Activated CD4-positive, alpha-beta T cell treated with anti-CD3 and anti-CD28 coated beads, Interleukin-2, amount 10 ng/mL, durations not matched to agents 24 days and 14 days (primary cell): Measurements from ENCODE around the gene EPHA4. TPM values are rescaled to one million over a fixed set of nuclear protein-coding genes. Genes with fewer than 3 reads are reported as not detected.
A peak's percentile ranks its signal among the peaks of the same experiment; 100 is the strongest.

Source experiments
- DNase-seq: peaks from one replicate; pipeline ENCODE4 v3.0.0; 2022
- H3K27ac Mint-ChIP-seq: one replicate; pipeline ENCODE4 v1.8.0; 2022; ENCODE audit warnings: mild to moderate bottlenecking, mixed read lengths
- H3K27me3 Mint-ChIP-seq: one replicate; pipeline ENCODE4 v1.8.0; 2022; ENCODE audit warnings: mixed read lengths
- H3K36me3 Mint-ChIP-seq: one replicate; pipeline ENCODE4 v1.8.0; 2022; ENCODE audit warnings: low read depth, mild to moderate bottlenecking, mixed read lengths
- H3K4me1 Mint-ChIP-seq: one replicate; pipeline ENCODE4 v1.8.0; 2021; ENCODE audit warnings: mixed read lengths
- H3K4me3 Mint-ChIP-seq: one replicate; pipeline ENCODE4 v1.8.0; 2022; ENCODE audit warnings: mild to moderate bottlenecking, moderate library complexity, mixed read lengths
- H3K9me3 Mint-ChIP-seq: one replicate; pipeline ENCODE4 v1.8.0; 2021; ENCODE audit warnings: mixed read lengths
- intact Hi-C: fragments of 100-400 bp; cut with micrococcal nuclease; formaldehyde crosslinking; loops from one replicate; pipeline ENCODE4 v1.15.1; 2023
- total RNA-seq: library from RNA; stranded (reverse); gene quantifications from 2 replicates; pipeline ENCODE4 v1.2.3, GENCODE V29; 2022

EPHA4 gene
- total RNA-seq, 1 donor from 2014 or later = 0.63 TPM

- H3K4me1 Mint-ChIP-seq = peaks cover 10% of the 10 kb centered on the region
- no peaks in the 10 kb centered on the region for H3K9me3 Mint-ChIP-seq
- H3K4me3 Mint-ChIP-seq = no peak overlapping the region
- intact Hi-C loops = no loop called here
- peaks cover 4% of the 10 kb centered on the region for H3K36me3 Mint-ChIP-seq
- peaks cover 7% of the 10 kb centered on the region for H3K27me3 Mint-ChIP-seq
- no peak overlapping the region for H3K27ac Mint-ChIP-seq
- no peak for DNase-seq
These were observed 25.4 kb downstream of the EPHA4 start for GRCh38 chr2:221546505-221547225.

- intact Hi-C loops = no loop called here
- Mint-ChIP-seq H3K27ac (no peak overlapping the region), H3K4me1 (no peaks in the 10 kb centered on the region), H3K9me3 (no peaks in the 10 kb centered on the region), H3K36me3 (peaks cover 4% of the 10 kb centered on the region), H3K27me3 (peaks cover 18% of the 10 kb centered on the region), H3K4me3 (no peak overlapping the region)
- DNase-seq = no peak
These were observed 30.9 kb downstream of the EPHA4 start for GRCh38 chr2:221541131-221541735.

GRCh38 chr2:221539246-221539645 lies 32.9 kb downstream of the EPHA4 start:
- intact Hi-C loops = no loop called here
- H3K4me3 Mint-ChIP-seq = no peak overlapping the region
- peaks cover 4% of the 10 kb centered on the region for H3K36me3 Mint-ChIP-seq
- no peak for DNase-seq
- no peak overlapping the region for H3K27ac Mint-ChIP-seq
- peaks cover 23% of the 10 kb centered on the region for H3K27me3 Mint-ChIP-seq
- H3K4me1 Mint-ChIP-seq = no peaks in the 10 kb centered on the region
- H3K9me3 Mint-ChIP-seq = no peaks in the 10 kb centered on the region

- intact Hi-C loops = no loop called here
- H3K27me3 Mint-ChIP-seq = peaks cover 19% of the 10 kb centered on the region
- peaks cover 2% of the 10 kb centered on the region for H3K4me1 Mint-ChIP-seq
- peaks cover 6% of the 10 kb centered on the region for H3K36me3 Mint-ChIP-seq
- no peak overlapping the region for H3K4me3 Mint-ChIP-seq
- H3K27ac Mint-ChIP-seq = no peak overlapping the region
- no peak for DNase-seq
- no peaks in the 10 kb centered on the region for H3K9me3 Mint-ChIP-seq
These were observed 36.3 kb downstream of the EPHA4 start for GRCh38 chr2:221535824-221536223.

GRCh38 chr2:221533299-221533698 lies 38.8 kb downstream of the EPHA4 start:
- peaks cover 12% of the 10 kb centered on the region for H3K27me3 Mint-ChIP-seq
- intact Hi-C loops = no loop called here
- H3K9me3 Mint-ChIP-seq = no peaks in the 10 kb centered on the region
- peaks cover 22% of the 10 kb centered on the region for H3K4me1 Mint-ChIP-seq
- no peak for DNase-seq
- no peak overlapping the region for H3K27ac Mint-ChIP-seq
- H3K4me3 Mint-ChIP-seq = no peak overlapping the region
- peaks cover 2% of the 10 kb centered on the region for H3K36me3 Mint-ChIP-seq

- Mint-ChIP-seq H3K27me3 (peaks cover 12% of the 10 kb centered on the region), H3K4me1 (peaks cover 28% of the 10 kb centered on the region), H3K36me3 (peaks cover 2% of the 10 kb centered on the region), H3K27ac (no peak overlapping the region), H3K9me3 (no peaks in the 10 kb centered on the region), H3K4me3 (no peak overlapping the region)
- intact Hi-C loops = no loop called here
- DNase-seq = no peak
These were observed 39.5 kb downstream of the EPHA4 start for GRCh38 chr2:221532641-221533040.

- Mint-ChIP-seq H3K36me3 (peaks cover 2% of the 10 kb centered on the region), H3K27me3 (peaks cover 12% of the 10 kb centered on the region), H3K9me3 (no peaks in the 10 kb centered on the region), H3K27ac (no peak overlapping the region), H3K4me1 (peaks cover 35% of the 10 kb centered on the region), H3K4me3 (peak overlapping the region; percentile 7)
- intact Hi-C loops = no loop called here
- no peak for DNase-seq
These were observed 41.5 kb downstream of the EPHA4 start for GRCh38 chr2:221530653-221531037.

- intact Hi-C loops = no loop called here
- peaks cover 9% of the 10 kb centered on the region for H3K27me3 Mint-ChIP-seq
- peaks cover 35% of the 10 kb centered on the region for H3K4me1 Mint-ChIP-seq
- DNase-seq = no peak
- H3K36me3 Mint-ChIP-seq = peaks cover 2% of the 10 kb centered on the region
- peak overlapping the region; percentile 83 for H3K27ac Mint-ChIP-seq
- H3K9me3 Mint-ChIP-seq = no peaks in the 10 kb centered on the region
- H3K4me3 Mint-ChIP-seq = peak overlapping the region; percentile 51
These were observed 42.0 kb downstream of the EPHA4 start for GRCh38 chr2:221529943-221530652.

- Mint-ChIP-seq H3K4me1 (peaks cover 35% of the 10 kb centered on the region), H3K27ac (peak overlapping the region; percentile 83), H3K4me3 (peak overlapping the region; percentile 51)
These were observed 42.7 kb downstream of the EPHA4 start for GRCh38 chr2:221529177-221529942.

GRCh38 chr2:221527776-221528309 lies 44.3 kb downstream of the EPHA4 start:
- intact Hi-C loops = no loop called here
- peaks cover 2% of the 10 kb centered on the region for H3K36me3 Mint-ChIP-seq
- H3K9me3 Mint-ChIP-seq = no peaks in the 10 kb centered on the region
- H3K27me3 Mint-ChIP-seq = peaks cover 3% of the 10 kb centered on the region
- no peak for DNase-seq
- H3K4me3 Mint-ChIP-seq = peak overlapping the region; percentile 12
- H3K4me1 Mint-ChIP-seq = peaks cover 35% of the 10 kb centered on the region
- no peak overlapping the region for H3K27ac Mint-ChIP-seq

More at GRCh38 chr2:221529177-221529942, 42.7 kb downstream of the EPHA4 start:
- DNase-seq = no peak
- Mint-ChIP-seq H3K27me3 (peaks cover 5% of the 10 kb centered on the region), H3K36me3 (peaks cover 2% of the 10 kb centered on the region), H3K9me3 (no peaks in the 10 kb centered on the region)
- intact Hi-C loops = no loop called here

- Mint-ChIP-seq H3K36me3 (peaks cover 3% of the 10 kb centered on the region), H3K4me1 (peaks cover 18% of the 10 kb centered on the region), H3K27me3 (no peaks in the 10 kb centered on the region), H3K9me3 (peaks cover 7% of the 10 kb centered on the region), H3K4me3 (no peak overlapping the region), H3K27ac (no peak overlapping the region)
- DNase-seq = no peak
- intact Hi-C loops = no loop called here
These were observed 47.9 kb downstream of the EPHA4 start for GRCh38 chr2:221524158-221524557.

- DNase-seq = no peak
These were observed 50.8 kb downstream of the EPHA4 start for GRCh38 chr2:221521233-221521845.

More at GRCh38 chr2:221521233-221521845, 50.8 kb downstream of the EPHA4 start:
- Mint-ChIP-seq H3K4me1 (no peaks in the 10 kb centered on the region), H3K9me3 (peaks cover 7% of the 10 kb centered on the region), H3K36me3 (peaks cover 3% of the 10 kb centered on the region), H3K27ac (no peak overlapping the region), H3K4me3 (no peak overlapping the region), H3K27me3 (no peaks in the 10 kb centered on the region)
- intact Hi-C loops = no loop called here
